HS-5 (cell line): ENCODE measurements around the gene IKZF2.

ENCODE experiments used
- DNase-seq: peaks from one replicate; pipeline ENCODE4 v3.0.0-alpha.2; 2012; ENCODE audit warnings: low read depth

The IKZF2 gene

DNA sequence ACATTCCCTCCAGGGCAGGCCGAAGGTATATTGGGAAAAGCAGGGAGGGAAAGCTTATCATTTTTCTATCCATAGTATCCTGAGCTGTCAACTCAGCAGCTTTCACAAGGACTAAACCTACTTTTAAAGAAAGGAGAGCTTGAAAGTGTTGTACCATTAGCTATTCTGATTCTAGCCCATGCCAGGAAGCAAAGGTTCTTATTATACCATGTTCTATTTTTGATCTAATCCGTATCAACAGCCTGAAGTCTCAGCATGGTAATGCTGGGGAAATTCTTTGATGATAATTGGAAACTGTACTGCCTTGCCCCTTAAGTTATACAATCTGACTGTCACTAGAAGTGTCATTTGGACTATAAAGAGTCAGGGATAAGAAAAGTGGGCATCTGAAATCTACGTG, 193.3 kb downstream of the IKZF2 start:
- no peak for DNase-seq

DNA sequence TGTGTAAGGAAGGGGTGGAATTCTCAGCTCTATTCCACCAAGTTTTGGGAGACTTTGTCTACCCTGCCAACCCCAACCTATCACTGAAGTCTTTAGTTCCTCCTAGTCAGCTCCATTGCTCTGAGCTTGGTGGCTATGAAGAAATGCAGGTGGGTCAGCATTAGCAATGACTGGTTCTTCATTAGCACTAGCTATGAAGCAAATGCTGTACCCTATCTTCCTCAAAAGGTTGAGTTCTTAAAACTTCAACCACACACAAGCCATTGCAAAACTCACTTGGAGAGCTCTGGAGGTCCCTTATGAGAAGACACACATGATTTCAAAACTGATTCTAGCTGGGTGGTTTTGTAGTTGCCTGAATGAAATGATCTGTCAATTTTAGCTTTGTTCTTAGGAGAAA, 193.8 kb downstream of the IKZF2 start:
- DNase-seq: no peak

- DNase-seq: no peak
Measured at GRCh38 chr2:212956665-212957607, 194.5 kb downstream of the IKZF2 start.

DNA sequence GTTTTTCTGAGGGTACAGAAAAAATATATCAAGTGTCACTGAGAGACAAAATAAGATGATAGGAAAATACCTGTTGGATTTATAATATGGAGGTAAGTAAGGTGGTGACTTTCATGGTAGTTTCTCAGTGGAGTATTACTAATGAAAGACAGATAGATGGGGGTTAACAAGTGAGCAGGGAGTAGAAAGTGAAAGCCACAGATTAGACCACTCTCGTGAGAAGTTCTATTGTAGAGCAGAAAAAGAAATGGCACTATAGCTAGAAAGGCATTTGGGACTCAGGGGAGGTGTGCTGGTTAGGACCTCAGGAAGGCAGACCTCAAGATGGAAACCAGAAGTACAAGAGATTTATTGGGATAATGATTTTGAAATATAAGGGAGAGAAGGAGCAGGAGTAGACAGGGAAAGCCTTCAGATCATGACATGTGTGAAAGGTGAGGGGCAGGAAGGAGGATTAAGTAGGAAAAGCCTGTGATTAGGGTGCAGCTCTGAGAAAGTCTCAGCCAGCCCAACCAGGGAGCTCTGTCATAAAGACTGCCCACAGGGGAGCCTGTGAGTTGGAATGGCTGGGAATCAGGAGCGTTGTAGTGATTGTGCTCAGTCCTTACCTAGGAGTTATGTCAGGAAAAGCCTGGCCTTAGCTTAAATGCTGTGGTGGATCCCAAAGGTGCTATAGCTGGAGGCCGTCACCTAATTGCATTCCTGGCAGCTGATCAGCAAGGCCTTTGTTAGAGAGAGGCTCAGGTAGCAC, 198.1 kb downstream of the IKZF2 start:
- no peak for DNase-seq

GRCh38 chr2:212949786-212950185, 201.6 kb downstream of the IKZF2 start:
- DNase-seq: no peak
